Fibroblast of gingiva (primary cell): Measurements from ENCODE around the gene SASH1.
A peak's percentile ranks its signal among the peaks of the same experiment; 100 is the strongest.

Experiments used
- DNase-seq: peaks from one replicate; pipeline ENCODE4 v3.0.0-alpha.2; 2011; ENCODE audit warnings: low read depth

The SASH1 gene

GRCh38 chr6:148459238-148459637, 116.6 kb downstream of the SASH1 start:
- DNase-seq: no peak

- no peak for DNase-seq
Observed at GRCh38 chr6:148460876-148461646, 118.4 kb downstream of the SASH1 start.

- peak; percentile 43 for DNase-seq
Observed at GRCh38 chr6:148461986-148462577, 119.4 kb downstream of the SASH1 start.

DNA sequence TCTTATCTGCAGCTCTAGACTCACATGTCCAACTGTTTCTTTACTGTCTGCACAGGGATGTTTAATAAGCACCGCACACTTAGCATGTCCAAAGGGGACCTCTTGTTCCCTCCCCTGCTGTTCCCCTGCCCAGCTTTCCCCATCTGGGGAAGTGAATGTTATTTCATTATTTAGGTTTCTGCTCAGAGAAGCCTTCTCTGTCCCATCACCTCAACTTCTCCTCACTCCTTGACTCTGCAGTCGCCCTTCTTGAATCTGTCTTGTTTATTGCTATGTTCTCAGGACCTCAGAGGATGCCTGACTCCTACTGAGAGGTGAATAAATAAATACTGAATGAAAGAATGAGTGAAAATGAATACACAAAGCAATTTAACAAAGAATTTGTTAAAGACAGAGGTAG, 121.0 kb downstream of the SASH1 start:
- no peak for DNase-seq

GRCh38 chr6:148464319-148465010, 121.8 kb downstream of the SASH1 start:
- DNase-seq: peak; percentile 71

DNA sequence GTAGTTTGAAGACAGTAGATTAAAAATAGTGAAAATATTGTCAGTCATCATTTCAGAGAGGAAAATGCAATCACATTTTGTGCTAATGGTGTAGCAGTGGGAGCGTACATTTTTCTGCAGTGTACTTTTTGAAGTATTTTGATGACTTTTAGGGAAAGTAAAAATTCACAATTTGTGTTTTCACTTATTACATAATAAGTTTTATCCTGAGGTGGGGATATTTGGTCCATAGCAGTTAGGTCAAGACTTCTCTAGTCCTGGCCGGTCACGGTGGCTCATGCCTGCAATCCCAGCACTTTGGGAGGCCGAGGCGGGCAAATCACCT, 122.3 kb downstream of the SASH1 start:
- DNase-seq: no peak

- no peak for DNase-seq
Observed at GRCh38 chr6:148465670-148466069, 123.0 kb downstream of the SASH1 start.

DNA sequence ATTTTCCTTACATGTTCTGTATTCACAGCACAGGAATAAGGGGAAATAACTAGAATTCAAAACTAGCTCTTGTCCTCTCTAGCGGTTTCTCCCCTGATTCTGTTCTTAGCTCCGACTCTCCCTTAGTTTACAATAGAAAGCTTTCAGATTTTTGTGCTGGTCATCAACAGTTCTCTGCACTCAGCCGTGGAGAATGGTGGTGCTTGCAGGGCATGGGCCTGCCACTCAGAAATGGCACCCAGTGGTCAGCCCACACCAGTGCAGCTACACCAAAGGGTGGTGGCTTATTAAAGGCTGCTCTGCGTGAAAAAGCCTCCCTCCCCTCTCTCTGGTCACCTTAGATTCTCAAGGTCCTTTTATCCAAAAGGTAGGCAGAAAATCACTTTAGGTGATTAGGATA, 123.5 kb downstream of the SASH1 start:
- DNase-seq: no peak

DNA sequence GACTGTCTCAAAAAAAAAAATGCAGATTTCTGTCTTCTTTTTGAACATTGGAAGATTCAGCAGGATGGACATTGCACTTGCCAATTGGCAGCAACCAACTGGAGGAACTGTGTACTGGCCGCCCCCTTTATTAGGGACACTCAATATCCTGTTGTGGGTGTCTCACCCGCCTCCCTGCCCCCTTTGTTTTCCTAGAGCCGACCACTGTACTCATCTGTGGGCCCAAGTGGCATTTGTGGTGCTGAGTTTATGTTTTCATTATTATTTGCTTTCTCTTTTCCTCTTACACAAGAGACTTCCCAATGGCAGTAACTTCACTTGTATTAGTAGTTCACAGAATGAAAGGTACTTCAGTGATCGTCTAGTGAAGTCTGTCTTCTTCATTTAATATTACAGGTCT, 125.3 kb downstream of the SASH1 start:
- DNase-seq: no peak

- DNase-seq: no peak
Observed at GRCh38 chr6:148470156-148470555, 127.5 kb downstream of the SASH1 start.

DNA sequence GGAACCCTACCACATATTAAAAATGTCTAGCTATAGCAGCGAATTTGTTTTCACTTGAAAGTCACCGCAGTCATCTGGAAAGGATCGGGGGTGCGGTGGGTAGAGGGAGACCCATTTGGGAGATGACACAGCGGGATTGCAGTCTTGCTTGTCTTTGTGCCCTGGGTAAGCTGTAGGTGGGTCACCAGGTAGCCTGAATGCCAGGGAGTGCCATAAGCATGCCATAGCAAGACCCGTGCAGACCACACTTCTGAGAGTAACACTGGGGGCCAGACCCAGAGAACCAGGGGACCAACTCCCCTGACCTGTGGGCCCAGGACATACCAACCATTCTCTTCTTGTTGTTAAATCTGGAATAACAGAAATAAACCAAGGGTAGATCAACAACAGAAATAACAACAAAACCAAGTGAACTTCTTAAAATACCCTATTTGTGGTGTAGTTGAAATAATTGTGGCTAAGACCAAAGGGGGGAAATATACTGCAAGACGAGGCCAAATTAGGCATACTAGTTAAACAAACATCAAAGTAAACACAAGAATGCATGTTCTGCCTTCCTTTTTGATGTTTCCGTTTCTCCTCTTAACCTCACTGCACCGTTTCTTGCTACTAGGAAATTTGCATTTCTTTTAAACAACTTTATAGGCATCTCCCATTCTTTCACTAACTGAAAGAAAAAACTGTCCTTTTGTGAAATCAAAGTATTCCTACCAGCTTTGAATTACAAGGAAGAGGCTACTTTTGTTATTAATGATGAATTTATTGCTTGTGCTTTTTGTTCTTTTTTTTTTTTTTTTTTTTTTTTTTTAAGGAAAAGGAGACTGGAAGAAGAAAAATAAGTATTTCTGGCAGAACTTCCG, 128.2 kb downstream of the SASH1 start:
- DNase-seq: no peak

DNA sequence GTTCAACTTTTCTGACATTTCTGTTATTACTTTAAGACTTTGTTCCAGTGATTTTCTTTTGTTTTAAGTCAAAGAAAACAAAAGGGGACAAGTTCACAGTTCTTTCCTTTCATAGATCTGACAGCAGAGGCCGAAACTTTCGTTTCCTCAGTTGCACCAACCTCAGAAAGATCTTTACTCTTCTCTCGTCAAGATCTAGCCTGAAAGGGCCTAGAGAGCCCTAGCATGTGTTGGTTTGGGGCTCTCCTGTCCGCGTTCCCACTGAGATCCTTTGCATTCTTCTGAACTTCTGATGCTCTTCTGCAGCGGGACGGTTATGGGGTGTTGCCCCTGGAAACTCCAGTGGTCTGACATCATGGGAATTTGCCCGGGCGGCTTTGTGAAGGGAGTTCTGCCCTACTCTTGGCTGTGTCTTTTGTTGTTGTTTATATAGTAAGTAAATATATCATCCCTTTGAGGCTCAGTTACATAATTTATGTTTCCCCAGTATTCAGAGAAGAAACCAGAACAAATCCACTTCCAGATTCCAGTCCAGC, 129.1 kb downstream of the SASH1 start:
- DNase-seq: peak; percentile 42

DNA sequence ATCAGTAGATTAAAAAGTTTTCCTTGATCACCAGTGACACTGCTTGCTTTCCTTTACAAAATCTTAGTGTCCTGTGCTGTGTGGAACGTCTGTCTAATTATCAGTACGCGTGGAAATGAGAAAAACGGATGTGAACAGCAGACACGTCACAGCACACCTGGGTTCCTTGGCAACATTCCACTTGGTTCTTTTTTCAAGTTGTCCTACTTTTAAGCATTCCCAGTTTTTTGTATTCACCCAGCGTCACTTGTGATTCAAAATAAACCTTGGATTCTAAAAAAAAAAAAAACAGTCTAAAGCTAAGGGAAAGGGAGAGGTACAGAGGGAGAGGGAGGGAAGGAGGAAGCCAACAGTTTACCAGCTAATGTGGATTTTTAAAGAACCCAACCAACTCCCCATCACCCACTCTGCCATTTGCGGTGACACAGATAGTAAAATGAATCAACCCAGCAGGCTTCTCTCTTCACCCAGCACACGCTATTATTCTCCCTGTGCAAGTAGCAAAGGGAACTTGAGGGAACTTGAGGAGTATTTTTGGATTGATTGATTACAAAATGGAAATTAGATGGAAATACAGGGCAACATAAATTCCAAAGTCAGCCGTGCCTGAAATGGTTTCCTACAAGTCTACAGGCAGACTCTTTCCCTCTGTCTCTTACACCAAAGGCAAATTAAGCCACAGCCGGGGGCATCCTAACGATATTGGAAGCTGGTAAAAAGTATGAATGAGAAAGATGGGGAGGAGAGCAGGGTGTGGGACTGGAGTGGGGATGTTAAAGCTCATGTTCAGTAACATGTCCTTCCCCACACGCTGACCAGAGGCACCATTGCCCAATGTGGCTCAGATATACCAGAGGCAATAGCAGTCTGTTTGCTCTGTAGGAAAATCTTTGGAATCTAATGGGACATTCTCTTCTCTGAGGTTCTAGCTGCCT, 129.8 kb downstream of the SASH1 start:
- DNase-seq: no peak

- no peak for DNase-seq
Observed at GRCh38 chr6:148479497-148479896, 136.9 kb downstream of the SASH1 start.

GRCh38 chr6:148487461-148487860, 144.8 kb downstream of the SASH1 start:
- no peak for DNase-seq

DNA sequence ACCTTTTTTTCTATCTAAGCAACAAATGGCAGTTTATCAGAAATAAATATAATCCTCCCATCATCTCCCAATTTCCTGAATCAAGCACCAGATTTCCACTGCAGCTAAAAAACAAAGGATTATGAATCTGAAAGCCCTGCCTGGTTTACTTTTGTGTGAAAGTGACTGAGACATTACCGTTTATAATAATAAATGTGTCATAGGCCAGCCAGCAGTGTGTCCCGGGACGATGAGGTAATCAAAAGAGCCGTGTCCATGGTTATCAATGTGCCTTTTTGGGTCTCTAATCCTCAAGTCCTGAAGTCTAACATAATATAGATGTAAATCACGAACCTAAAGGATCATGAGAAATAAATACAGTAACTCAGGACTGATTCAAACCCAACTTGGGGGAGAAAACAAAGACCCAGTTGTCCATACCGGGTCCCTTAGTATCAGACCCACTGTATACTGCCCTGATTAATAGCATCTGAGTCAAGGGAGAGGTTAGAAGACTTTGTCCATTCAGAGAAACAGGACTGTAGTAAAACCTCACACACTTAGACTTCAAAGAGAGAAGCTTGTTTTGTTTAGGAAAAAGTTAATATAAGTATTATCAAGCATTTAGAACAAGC, 149.1 kb downstream of the SASH1 start:
- DNase-seq: no peak

DNA sequence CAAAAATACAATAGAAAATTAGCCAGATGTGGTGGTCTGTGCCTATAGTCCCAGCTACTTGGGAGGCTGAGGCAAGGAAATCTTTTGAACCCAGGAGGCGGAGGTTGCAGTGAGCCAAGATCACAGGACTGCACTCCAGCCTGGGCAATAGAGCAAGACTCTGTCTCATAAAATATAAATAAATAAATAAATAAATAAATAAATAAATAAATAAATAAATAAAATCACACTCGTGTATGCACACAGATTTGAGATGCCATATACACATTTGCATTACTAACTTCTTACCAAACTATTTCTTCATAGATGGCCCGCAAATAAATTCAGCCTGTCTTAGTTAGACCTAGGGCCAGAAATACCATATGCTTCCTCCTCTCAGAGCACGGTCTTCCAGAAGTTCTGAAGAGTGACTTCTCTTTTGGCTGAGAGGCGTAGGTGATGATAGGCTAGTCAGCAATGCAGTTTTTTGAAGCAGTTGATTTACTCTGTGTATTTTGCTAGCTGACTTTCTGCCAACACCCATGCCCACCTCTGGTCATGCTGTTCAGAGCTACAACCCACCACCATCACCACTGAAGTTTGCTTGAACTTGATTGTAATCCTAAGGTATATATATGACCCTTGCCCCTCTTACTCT, 150.1 kb downstream of the SASH1 start:
- peak; percentile 56 for DNase-seq

DNA sequence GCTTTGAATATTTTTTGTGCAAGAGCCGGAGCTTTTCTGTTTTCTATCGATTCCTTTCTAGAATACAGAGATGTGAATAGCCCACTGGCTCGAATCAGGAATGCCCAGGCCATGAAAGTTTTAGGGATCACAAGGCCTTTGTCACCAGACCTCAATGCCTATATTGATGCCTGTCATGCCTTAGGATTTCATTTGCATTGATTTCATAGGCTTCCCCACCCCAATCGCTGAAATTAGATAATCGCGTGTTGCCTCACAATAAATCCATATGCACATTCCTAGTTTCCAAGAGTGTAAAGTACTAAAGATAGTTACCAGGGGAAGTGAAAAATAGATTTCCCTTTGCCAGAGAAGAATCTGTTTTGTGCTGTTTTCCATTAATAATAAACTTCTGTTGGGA, 150.8 kb downstream of the SASH1 start:
- no peak for DNase-seq

DNA sequence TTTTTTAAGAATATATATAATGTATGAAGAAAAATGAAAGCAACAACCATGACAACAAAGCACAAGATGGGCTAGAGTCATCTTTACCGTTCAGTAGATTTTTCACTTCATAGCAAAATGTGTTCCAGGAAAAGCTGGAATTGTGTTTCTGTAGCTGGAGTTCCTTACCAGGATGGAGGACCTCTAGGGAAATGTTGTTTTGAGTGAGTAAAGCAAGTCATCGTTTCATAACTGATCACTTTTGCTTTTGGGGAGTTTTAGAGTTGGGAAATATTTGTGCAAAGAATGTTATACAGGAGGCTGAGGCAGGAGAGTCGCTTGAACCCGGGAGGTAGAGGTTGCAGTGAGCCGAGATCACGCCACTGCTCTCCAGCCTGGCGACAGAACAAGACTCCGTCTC, 151.6 kb downstream of the SASH1 start:
- peak; percentile 59 for DNase-seq

DNA sequence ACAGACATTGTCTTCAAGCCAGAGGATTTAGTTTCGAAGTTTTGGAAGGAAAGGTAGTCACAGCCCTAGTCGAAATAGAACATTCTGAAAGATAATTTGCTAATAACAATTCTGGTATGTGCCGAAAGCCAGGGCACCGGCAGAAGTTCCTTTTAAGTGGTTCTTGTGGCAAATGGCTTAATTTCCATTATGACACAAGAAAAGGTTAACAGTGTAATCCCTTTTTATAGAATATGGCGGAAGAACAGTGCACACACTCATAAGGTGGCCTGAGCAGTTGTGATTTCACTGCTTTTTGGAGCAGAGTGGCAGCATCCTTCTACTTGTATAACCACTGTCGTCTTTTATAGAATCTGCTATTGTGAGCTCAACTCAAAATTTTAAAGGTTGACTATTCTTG, 152.4 kb downstream of the SASH1 start:
- DNase-seq: peak; percentile 25
